SK-N-MC (cell line): ENCODE measurements around the gene KLHDC3.

Experiments used
- FOXP2 ChIP-seq: optimal IDR thresholded peaks from 2 replicates; pipeline ENCODE3; 2011; ENCODE audit warnings: mild to moderate bottlenecking, moderate library complexity; ENCODE audit not compliant: insufficient read depth; ENCODE audit errors: extremely low read length, control extremely low read depth
- POLR2AphosphoS5 ChIP-seq: IDR thresholded peaks from 2 replicates; pipeline ENCODE4 v1.6.1; 2012; ENCODE audit warnings: mild to moderate bottlenecking, low read depth, low read length, borderline replicate concordance

GRCh38 chr6:42967228-42967627, 46.8 kb upstream of the KLHDC3 start:
- TF ChIP-seq FOXP2 (no peak), POLR2AphosphoS5 (no peak)
